ENCODE data around the gene STK16.

STK16 gene

DNA sequence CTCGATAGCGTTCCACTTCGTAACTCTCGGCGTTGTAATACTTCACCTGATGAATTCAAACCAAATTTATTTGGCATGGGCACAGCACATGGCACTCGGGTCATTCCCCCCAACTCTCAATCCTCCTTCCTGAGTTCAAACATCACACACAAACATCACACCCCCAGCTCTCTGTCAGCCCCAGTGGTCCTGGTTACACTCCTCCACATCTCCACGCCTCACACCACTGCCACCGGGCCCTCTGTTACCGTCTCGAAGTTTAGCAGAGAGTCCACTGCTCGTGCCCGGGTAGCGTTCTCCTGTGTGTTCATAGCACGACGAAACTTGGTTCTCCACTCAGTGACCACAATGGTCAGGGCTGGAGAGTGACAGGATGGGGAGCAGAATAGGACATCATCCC lies 31.1 kb upstream of the STK16 start:
- DNase-seq (ENCODE audit: low read depth): no peak

- DNase-seq (ENCODE audit: low read depth): no peak
These were observed 30.5 kb upstream of the STK16 start for GRCh38 chr2:219214786-219215185.

GRCh38 chr2:219215871-219216534 lies 29.3 kb upstream of the STK16 start:
- no peak for DNase-seq (ENCODE audit: low read depth)

DNA sequence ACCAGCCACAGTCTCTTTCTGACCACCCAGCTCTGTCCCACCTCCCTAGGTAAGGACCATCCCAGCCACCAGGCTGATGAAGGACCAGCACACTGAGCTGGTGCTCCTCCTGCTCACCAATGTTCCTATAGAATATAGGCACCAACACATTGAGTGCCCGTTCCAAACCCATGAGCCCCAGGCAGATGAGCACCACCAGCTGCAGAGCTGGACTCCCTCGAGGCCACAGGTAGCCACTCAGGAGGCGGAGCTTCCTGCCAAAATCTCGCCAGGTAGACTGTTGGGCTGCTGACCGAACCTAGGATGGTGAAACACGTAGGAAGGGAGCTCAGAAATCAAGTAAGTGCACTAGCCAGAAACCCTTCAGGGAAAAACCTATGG lies 28.8 kb upstream of the STK16 start:
- DNase-seq (ENCODE audit: low read depth): no peak

DNA sequence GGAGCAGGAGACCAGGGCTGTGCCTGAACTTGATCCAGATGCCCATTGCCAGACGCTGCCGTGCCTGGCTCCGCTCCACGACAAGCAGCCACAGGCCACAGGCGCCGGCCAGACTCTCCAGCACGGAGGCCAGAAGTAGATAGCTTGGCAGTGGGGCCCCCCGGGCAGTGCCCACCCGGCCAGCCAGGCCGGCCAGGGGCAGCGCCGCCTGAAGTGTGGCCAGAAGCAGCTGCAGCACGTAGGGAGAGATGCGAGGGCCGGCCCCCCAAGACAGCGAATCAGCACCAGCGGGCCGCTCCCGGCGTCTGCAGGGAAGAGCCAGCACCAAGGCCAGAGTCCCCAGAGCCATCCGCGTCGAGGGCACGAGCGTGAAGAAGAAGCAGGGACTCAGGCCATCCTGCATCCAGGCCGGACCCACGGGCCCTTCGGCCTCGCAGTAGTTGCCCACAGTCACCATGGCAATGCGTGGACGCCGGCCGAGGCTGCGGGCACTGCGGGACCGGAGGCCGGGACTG lies 27.0 kb upstream of the STK16 start:
- peak; percentile 51 for DNase-seq (ENCODE audit: low read depth)

DNA sequence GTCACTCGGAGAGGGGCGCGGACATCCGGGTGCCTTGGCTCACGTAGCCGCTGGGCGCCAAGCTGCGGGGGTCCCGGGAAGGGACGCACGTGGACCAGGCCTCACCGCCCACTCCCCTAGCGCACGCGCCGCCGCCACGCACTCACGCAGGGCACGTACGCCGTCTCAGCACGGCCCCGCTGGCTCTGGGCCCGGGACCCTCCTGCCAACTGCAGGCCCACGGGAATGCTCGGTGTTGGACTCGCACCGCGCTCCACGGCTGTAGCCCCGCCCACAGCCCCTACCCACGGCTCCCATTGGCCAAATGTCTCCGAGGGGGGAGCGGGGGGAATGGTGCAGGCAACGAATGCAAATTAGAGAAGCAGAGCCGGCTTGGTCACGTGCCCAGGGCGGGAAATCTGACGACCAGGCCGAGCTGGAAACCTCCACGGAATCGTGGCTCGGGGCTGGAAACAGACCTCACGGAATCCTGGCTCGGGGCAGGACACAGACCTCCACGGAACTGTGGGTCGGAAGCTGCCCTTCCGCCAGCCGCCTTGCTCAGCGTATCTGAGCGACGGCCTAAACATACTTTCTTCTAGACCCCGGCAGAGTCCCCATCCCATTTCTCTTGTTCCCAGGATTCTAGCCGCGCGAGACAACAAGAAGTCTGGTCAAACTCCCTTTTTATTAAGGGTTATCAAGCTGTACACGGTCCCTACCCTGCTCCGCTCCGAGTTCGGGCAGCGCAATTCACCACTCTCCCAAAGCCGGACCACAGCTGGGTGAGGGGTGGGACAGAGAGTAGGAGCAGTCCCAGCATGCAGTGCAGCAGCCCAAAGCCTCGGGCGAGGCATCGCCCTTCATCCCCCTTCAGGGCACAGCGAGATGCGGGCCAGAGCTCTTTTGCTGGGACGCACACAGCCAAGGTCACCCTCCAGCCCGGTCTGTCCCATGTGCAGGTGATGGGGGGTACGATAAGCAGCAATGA lies 26.3 kb upstream of the STK16 start, which contains the start of gene ABCB6:
TSS of gene ABCB6 (minus strand) at position 227 of the 970 bp plus-strand sequence. CDS start 285 bp downstream, outside the sequence.
- DNase-seq (ENCODE audit: low read depth): peak; percentile 55

GRCh38 chr2:219219784-219220532 lies 25.3 kb upstream of the STK16 start:
- DNase-seq (ENCODE audit: low read depth): no peak

DNA sequence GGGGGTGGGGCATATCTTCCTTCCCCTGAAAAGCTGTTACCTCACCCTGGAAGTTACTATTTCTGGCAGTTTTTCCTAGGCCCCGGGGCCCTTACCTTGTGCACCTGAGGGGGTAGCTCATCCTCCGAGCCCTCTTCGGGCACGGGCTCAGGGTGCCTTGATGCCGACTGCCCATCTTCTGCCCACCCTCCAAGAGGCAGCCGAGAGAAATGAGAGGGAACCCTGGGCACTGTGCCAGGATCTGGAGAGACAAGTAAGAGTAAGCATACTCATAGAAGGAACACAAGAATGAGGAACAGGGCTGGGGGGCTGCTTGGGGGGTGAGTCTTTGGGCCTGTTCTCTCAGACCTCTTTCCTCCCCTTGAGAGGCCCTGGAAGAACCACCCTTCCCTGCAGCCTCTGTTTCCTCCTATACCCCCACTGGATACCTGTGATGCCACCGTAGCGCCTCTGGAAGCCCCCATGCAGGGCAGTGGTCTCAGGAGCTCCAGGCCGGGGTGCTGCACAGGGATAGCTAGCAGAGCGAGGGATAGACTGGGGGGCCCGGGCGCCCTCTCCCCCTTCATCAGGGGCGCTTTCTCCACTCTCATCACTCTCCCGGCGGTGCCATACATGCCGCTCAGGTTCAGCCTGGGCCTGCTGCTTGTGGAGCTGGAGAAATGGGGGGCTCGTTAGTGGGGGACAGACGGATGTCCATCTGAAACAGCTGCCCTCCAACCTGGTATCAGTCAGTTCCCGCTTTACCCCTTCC lies 24.5 kb upstream of the STK16 start:
- no peak for DNase-seq (ENCODE audit: low read depth)

DNA sequence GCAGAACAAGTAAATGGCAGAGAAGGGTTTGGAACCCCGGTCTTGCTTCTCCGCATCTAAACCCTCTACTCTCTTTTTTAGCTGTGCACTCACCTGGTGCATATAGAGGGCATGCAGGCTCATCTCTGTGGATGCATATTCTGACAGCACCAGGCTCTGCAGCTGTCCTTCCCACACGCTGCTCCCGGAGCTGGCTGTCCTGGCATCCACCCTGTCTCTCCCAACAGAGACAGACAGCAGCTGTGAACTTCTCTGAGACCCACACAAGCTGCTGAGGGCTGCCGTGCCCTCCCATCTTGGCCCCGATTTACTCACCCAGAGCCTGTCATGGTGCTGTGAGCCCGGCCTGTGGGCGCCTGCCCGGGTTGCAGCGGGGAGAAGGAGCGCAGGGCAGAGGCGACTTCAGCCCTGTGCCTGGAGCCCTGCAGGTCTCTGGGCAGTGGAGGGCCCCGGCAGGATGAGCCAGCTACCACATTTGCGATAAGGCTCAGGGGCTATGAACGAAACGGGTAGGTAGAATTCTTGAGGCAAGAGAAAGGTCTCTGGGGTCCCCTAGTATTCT lies 23.2 kb upstream of the STK16 start:
- DNase-seq (ENCODE audit: low read depth): no peak

DNA sequence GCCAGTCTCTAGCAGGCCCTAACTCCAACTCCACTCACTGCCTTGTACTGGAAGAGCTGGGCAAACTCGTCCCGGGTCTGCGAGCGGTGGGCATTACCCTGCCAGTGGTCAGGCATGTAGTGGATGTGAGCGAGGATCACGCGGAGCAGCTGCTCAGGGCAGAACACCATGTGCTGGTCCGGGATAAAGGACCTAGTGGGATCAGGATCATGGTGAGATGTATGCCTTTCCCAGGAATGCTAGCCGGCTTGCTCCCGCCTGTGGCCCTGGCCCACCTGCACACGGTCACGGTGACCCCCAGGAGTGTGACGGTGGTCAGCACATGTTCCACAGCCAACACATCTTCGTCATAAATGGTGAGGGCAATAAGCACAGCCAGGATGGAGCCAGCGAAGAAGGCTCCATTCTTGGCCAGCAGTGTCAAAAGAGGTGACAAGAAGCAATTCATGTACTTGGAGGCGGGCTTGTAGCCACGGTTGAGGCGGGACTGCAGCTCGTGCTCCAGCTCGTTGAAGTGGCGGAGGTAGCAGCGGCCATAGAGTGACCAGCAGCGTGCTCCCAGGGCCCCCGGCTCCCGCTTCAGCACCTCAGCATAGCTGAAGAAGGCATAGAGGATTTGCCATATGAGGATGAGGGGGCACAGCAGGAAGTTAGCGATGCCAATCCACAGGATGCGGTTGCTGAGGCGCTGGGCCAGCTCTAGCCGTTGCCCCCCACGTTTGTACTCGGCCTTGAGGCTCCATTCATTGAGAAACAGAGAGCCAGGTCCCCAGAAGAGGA lies 21.3 kb upstream of the STK16 start:
- DNase-seq (ENCODE audit: low read depth): no peak

- no peak for DNase-seq (ENCODE audit: low read depth)
These were observed 19.9 kb upstream of the STK16 start for GRCh38 chr2:219225350-219225749.

DNA sequence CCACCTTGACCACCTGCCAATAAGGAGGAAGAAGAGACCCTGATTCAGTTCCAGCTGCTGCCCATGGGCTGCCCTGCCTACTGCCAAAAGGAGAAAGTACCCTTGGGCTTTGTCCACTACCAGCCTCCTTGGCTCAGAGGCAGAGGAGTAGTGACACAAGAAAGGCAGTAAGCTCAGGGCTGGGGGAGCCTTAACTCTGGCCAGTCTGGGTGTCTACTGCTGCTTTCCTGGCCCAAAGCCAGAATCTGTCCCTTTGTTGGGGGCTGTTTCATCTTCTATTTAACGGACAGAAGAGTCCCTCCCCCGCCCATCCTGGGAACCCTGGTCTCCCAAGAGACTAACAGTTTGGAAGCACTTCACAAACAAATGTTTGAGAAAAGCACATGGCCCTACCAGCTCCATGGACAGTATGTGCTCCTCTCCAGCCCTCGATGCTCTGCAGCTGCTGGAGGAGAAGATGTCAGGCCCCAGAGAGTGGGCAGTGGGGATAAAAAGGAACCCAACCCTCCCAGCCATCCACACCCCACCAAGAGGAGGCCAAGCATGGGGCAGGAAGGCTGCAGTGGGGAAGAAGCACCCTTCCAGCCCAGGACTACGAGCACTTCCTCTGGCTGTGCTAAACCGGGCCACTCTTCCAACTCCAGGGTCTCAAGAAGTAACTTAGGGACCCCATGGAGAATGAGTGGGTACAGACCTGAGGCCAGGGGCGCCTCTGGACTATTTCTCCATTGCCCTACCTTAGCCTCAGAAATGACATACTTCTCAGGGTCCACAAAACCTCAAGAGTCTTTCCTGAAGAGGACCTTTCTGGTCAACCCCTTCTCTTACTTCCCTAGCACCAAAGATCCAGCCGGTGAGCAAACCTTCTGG lies 17.0 kb upstream of the STK16 start:
- no peak for DNase-seq (ENCODE audit: low read depth)

DNA sequence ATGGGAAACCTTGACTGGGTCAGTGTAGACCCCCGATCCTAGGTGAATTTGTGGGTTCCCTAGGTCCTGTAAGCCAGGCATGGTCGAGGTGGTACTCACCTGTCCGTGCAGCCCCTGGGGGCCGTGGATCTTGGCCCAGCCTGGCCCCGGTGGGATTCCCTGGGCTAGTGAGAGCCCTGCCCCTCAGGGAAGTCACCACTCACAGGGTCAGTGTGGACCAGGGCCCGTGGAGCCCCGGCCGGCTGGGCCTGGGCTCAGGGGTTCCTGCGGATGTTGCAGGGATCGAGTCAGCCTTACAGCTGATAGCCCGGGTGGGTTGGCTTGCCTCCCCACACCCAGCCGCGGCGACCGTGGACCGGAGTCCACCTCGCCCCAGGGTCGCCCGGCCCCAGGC lies 16.4 kb upstream of the STK16 start:
- no peak for DNase-seq (ENCODE audit: low read depth)

GRCh38 chr2:219229305-219230058 lies 15.8 kb upstream of the STK16 start, which contains the start of the genes ANKZF1 and ATG9A:
TSS of gene ANKZF1 (plus strand) at chr2:219229806. CDS start at chr2:219230258, 452 bp downstream.
TSS of gene ATG9A (minus strand) at chr2:219229636. CDS start at chr2:219228024, 1,612 bp downstream.
- DNase-seq (ENCODE audit: low read depth): peak; percentile 95

GRCh38 chr2:219230059-219230540 lies 15.2 kb upstream of the STK16 start:
- no peak for DNase-seq (ENCODE audit: low read depth)

DNA sequence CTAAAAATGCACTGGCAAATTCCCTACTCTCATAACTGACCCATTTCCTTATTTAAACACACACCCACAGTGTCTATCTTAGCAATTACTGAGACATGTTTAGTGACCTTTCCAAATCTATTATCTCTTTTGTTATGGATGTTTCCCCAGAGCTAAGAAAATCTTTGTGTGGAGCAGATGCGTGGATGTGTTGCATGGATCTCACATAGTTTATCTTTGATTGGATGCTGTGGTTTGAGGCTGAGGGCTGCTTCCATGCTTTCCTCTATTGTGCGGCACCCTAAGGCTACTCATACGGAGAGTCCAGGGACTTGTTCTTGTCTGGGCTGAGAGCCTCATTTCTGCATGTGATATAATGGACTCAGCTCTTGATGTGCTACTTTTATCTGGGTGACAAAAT lies 10.9 kb upstream of the STK16 start:
- DNase-seq (ENCODE audit: low read depth): no peak

GRCh38 chr2:219243291-219243761 lies 2.0 kb upstream of the STK16 start:
- no peak for DNase-seq (ENCODE audit: low read depth)

GRCh38 chr2:219244789-219245147 lies 511 bp upstream of the STK16 start:
- no peak for DNase-seq (ENCODE audit: low read depth)

All from GM04503 (cell line).